ENCODE measurements around the gene FAM222A. TPM values are rescaled to one million over a fixed set of nuclear protein-coding genes. Genes with fewer than 3 reads are reported as not detected.

The FAM222A gene
- polyA plus RNA-seq, 1 donor from 2014 or later, result 8.5 TPM

DNA sequence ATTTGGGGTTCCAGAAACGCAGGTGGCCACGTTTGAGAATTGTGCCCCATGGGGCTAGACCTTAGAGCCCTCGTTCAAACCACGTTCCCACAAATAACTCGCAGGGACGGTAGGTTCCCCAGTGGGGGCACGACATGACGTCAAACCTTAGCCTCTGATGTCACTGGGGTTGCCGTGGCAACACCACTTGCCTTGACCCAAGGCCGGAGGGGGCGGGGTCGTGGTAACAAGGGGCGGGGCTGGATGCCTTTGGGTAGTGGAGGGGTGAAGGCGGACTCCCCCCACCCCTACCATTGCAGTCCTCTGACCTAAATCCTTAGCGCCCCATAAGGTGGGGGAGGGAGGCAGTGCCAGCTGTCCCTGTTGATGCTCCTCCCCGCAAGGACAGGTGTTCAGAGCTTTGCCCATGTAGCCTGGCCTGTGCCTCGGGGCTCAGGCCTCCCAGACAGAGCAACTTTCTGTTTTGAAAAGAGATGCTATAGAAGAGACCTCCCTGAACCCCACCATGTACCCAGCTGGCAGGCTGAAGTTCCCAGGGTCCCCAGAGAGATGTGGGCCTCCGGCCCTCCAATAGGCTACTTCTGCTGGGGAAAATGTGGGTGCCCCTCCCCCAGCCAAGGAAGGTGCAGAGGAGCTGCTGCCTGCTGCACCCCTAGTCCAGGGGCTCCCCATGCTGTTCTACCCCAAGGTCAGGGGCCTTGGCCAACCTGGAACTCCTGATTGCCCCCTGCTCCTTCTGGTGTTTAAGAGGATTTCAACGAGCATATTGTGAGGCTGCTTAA lies 1.9 kb downstream of the FAM222A start:
- H3F3A ChIP-seq (ENCODE audit: insufficient read depth, low read length, poor library complexity, severe bottlenecking), result no peaks in the 10 kb centered on the region
- H3K36me3 ChIP-seq (ENCODE audit: insufficient read depth, low read length), result no peaks in the 10 kb centered on the region
- peak overlapping the region; percentile 90 for H3K4me3 ChIP-seq (ENCODE audit: low read length)
- H3K4me2 ChIP-seq (ENCODE audit: low read length), result peak overlapping the region; percentile 47
- no peak overlapping the region for H2AFZ ChIP-seq (ENCODE audit: low read depth, low read length)
- peak overlapping the region; percentile 24 for H3K27ac ChIP-seq (ENCODE audit: low read length)
- H3K9me3 ChIP-seq (ENCODE audit: low read length), result no peaks in the 10 kb centered on the region
- H3K9ac ChIP-seq (ENCODE audit: low read length), result peak overlapping the region; percentile 81
- H4K20me1 ChIP-seq (ENCODE audit: insufficient read depth), result no peaks in the 10 kb centered on the region
- TF ChIP-seq, protein P1, sequence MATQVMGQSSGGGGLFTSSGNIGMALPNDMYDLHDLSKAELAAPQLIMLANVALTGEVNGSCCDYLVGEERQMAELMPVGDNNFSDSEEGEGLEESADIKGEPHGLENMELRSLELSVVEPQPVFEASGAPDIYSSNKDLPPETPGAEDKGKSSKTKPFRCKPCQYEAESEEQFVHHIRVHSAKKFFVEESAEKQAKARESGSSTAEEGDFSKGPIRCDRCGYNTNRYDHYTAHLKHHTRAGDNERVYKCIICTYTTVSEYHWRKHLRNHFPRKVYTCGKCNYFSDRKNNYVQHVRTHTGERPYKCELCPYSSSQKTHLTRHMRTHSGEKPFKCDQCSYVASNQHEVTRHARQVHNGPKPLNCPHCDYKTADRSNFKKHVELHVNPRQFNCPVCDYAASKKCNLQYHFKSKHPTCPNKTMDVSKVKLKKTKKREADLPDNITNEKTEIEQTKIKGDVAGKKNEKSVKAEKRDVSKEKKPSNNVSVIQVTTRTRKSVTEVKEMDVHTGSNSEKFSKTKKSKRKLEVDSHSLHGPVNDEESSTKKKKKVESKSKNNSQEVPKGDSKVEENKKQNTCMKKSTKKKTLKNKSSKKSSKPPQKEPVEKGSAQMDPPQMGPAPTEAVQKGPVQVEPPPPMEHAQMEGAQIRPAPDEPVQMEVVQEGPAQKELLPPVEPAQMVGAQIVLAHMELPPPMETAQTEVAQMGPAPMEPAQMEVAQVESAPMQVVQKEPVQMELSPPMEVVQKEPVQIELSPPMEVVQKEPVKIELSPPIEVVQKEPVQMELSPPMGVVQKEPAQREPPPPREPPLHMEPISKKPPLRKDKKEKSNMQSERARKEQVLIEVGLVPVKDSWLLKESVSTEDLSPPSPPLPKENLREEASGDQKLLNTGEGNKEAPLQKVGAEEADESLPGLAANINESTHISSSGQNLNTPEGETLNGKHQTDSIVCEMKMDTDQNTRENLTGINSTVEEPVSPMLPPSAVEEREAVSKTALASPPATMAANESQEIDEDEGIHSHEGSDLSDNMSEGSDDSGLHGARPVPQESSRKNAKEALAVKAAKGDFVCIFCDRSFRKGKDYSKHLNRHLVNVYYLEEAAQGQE (IDR thresholded peaks at IDR 0.05; ENCODE audit: borderline replicate concordance), result no peak
- TF ChIP-seq SMC3 (conservative IDR thresholded peaks at IDR 0.05; ENCODE audit: poor library complexity) (no peak), RAD21 (conservative IDR thresholded peaks at IDR 0.05) (no peak), POLR2AphosphoS5 (IDR thresholded peaks at IDR 0.05) (no peak), EP300 (conservative IDR thresholded peaks at IDR 0.05; ENCODE audit: poor library complexity, severe bottlenecking) (no peak), EZH2 (IDR thresholded peaks at IDR 0.05; ENCODE audit: borderline replicate concordance, insufficient read depth, low read length, poor library complexity, severe bottlenecking) (no peak), TAF1 (IDR thresholded peaks at IDR 0.05; ENCODE audit: low read depth) (no peak), MXI1 (conservative IDR thresholded peaks at IDR 0.05; ENCODE audit: poor library complexity, severe bottlenecking) (no peak)
- TF ChIP-seq, protein P2, sequence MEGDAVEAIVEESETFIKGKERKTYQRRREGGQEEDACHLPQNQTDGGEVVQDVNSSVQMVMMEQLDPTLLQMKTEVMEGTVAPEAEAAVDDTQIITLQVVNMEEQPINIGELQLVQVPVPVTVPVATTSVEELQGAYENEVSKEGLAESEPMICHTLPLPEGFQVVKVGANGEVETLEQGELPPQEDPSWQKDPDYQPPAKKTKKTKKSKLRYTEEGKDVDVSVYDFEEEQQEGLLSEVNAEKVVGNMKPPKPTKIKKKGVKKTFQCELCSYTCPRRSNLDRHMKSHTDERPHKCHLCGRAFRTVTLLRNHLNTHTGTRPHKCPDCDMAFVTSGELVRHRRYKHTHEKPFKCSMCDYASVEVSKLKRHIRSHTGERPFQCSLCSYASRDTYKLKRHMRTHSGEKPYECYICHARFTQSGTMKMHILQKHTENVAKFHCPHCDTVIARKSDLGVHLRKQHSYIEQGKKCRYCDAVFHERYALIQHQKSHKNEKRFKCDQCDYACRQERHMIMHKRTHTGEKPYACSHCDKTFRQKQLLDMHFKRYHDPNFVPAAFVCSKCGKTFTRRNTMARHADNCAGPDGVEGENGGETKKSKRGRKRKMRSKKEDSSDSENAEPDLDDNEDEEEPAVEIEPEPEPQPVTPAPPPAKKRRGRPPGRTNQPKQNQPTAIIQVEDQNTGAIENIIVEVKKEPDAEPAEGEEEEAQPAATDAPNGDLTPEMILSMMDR (IDR thresholded peaks at IDR 0.05; ENCODE audit: poor library complexity, severe bottlenecking), result no peak
- no peaks in the 10 kb centered on the region for H3K27me3 ChIP-seq (ENCODE audit: insufficient read depth, low read depth, low read length)
- H3K9me2 ChIP-seq (ENCODE audit: insufficient read depth, low read length), result no peaks in the 10 kb centered on the region
- H3K79me2 ChIP-seq (replicated peaks; ENCODE audit: insufficient read depth, low read length), result peaks cover 52% of the 10 kb centered on the region

- Histone ChIP-seq H3K4me2 (ENCODE audit: low read length) (peak overlapping the region; percentile 47), H3K27ac (ENCODE audit: low read length) (peak overlapping the region; percentile 12), H3K36me3 (ENCODE audit: insufficient read depth, low read length) (no peaks in the 10 kb centered on the region), H4K20me1 (ENCODE audit: insufficient read depth) (no peaks in the 10 kb centered on the region), H3F3A (ENCODE audit: insufficient read depth, low read length, poor library complexity, severe bottlenecking) (no peaks in the 10 kb centered on the region), H3K9me2 (ENCODE audit: insufficient read depth, low read length) (no peaks in the 10 kb centered on the region), H3K27me3 (ENCODE audit: insufficient read depth, low read depth, low read length) (no peaks in the 10 kb centered on the region), H3K79me2 (replicated peaks; ENCODE audit: insufficient read depth, low read length) (peaks cover 58% of the 10 kb centered on the region), H2AFZ (ENCODE audit: low read depth, low read length) (no peak overlapping the region), H3K9me3 (ENCODE audit: low read length) (no peaks in the 10 kb centered on the region), H3K4me3 (ENCODE audit: low read length) (peak overlapping the region; percentile 90), H3K9ac (ENCODE audit: low read length) (peak overlapping the region; percentile 81)
- TF ChIP-seq, protein P2 (IDR thresholded peaks at IDR 0.05; ENCODE audit: poor library complexity, severe bottlenecking), result no peak
- TF ChIP-seq POLR2AphosphoS5 (IDR thresholded peaks at IDR 0.05) (no peak), EZH2 (IDR thresholded peaks at IDR 0.05; ENCODE audit: borderline replicate concordance, insufficient read depth, low read length, poor library complexity, severe bottlenecking) (no peak), TAF1 (IDR thresholded peaks at IDR 0.05; ENCODE audit: low read depth) (no peak), SMC3 (conservative IDR thresholded peaks at IDR 0.05; ENCODE audit: poor library complexity) (no peak), MXI1 (conservative IDR thresholded peaks at IDR 0.05; ENCODE audit: poor library complexity, severe bottlenecking) (no peak), RAD21 (conservative IDR thresholded peaks at IDR 0.05) (no peak), EP300 (conservative IDR thresholded peaks at IDR 0.05; ENCODE audit: poor library complexity, severe bottlenecking) (no peak)
- TF ChIP-seq, protein P1 (IDR thresholded peaks at IDR 0.05; ENCODE audit: borderline replicate concordance), result no peak
Observed at GRCh38 chr12:109716092-109716479, 2.5 kb downstream of the FAM222A start.

Data from neural cell (in vitro differentiated cells).